Stimulated activated CD4-positive, alpha-beta T cell treated with anti-CD3 and anti-CD28 coated beads, Interleukin-12 subunit alpha, Interleukin-12 subunit beta, amount 100 ng/mL, for 48 hours (primary cell): ENCODE measurements around the gene PRPF31.
A peak's percentile ranks its signal among the peaks of the same experiment; 100 is the strongest.
"Not testable (repeated sequence)": the region's sequence is repeated elsewhere in the genome, so short reads cannot be mapped to it uniquely, and the experiment has no call there.

Experiments
- DNase-seq, 3 donors: peaks; one replicate each; pipeline ENCODE4 v3.0.0-alpha.2; 2020; ENCODE audit warnings: low read depth in 2 of 3, low spot score in 1 of 3

PRPF31 gene

DNA sequence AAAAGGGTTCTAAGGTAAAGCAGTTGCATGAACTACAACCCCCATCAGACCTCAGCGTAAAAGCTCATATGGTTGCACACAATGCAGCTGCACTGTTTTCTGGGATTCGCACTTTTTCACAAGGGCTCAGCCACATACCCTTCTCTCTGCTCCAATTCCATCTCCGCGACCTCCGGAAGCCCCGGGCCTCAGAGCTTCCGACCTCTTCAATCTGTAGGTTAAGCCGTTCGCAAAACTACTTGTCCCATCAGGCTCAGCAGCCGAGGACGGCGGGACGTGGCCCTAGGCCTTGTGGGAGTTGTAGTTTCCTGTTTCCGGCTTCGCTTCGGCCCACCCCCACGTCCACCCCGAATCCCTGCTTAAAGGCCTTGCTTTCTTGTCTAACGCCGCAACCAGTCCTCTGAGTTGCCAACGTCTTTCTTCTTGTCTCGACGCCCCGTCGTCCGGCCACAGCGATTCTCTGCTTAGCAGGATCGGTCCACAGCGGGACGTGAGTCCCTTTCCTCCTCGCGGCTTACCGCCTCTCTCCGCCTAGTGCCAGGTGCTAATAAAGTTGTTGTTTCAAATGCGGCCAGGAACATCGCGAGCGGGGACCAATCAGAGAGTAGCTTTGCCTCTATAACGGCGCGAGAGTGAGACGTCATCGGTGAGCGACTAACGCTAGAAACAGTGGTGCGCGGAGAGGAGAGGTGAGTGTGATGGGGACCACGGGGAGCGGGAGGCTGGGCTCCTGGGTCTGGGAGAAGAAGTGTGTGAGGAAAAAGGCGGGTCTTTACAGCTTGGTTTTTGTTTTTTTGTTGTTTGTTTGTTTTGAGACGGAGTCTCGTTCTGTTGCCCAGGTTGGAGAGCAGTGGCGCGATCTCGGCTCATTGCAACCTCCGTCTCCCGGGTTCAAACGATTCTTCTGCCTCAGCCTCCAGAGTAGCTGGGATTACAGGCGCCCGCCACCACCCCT is at the start of gene PRPF31, which contains the start of gene TFPT:
TSS of gene PRPF31 (plus strand) at position 646 of the 955 bp plus-strand sequence. CDS start 2,525 bp downstream, outside the sequence.
TSS of gene TFPT (minus strand) at position 549 of the 955 bp plus-strand sequence. CDS start at position 161, 388 bp downstream.
- DNase-seq: peak; percentile 93 to 96 (median 95)

GRCh38 chr19:54069470-54069869 is 46.1 kb upstream of the PRPF31 start:
- no peak for DNase-seq

DNA sequence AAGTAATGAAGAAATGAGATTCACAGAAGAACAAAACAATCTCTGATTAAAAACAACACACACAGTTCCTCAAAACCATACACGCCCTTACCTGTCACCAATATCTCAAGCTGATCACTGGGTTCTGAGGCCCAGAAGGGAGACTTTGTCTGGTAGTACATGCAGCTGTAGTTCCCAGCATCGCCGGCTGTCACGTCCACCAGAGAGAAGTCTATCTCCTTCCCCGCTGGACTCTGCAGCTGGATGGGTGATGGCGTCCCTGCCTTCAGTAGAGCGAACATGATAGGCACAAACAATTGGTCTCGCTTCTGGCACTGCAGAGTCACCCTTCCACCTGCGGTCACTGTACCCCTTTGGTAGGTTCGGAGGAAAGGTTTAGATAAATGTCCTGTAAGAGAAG is 41.7 kb upstream of the PRPF31 start:
- no peak for DNase-seq

DNA sequence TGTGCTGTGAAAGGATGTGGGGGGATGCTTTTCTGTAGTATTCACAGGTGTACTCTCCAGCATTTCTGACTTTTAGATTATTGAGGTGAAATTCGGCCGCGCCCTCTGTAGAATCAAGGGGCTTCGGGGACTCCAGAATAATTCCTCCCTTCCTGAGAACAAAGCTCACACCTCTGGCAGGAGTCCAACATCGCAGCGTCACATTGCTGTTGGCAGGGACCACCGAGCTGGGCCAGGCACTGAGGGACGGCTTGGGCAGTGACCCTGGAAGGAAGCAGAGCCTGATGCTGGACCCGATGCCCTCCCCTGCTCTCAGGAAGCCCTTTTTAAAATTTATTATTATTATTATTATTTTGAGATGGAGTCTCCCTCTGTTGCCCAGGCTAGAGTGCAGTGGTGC is 40.7 kb upstream of the PRPF31 start:
- no peak for DNase-seq

GRCh38 chr19:54077334-54077733 is 38.2 kb upstream of the PRPF31 start:
- DNase-seq: no peak

DNA sequence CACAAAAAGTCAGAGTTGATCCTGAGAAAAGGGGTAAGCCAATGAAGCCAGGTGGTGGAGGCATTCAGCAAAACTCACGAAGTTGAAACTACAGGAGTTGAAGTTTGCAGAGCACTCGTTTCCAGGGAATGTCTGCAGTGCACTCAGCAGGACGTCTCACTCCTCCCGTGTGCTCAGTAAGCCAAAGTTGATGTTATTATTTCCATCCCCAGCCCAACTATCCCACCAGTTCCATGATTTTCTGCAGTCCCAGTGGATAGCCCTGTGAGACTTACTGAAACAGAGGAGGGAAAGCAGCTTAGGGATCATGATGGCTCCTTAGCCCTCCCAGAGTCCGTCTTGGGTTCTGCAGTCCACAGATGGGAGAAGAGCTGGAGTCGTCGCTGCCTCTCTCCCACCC is 34.5 kb upstream of the PRPF31 start, which contains the start of gene TARM1:
TSS of gene TARM1 (minus strand) at position 334 of the 400 bp plus-strand sequence. CDS start at position 309, 25 bp downstream.
- no peak for DNase-seq

DNA sequence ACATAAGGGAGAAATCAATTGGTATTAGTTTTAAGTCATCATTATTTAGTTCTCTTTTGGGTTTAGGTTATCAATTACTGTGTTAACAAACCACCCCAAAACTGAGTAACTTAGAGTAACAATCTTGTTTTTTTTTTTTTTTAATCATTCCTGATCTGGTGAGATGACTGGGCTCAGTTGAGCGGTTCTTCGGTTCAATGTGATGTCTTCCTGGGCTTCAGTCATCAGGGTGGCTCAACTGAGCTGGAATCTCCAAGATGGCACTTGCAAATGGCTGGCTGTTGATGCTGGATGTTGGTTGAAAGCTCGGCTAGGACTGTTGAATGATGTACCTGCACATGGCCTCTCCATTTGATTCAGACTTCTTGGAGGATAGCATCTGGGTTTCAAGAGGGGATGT is 31.1 kb upstream of the PRPF31 start:
- DNase-seq: no peak

- DNase-seq: no peak
These were observed 21.0 kb upstream of the PRPF31 start for GRCh38 chr19:54094426-54095000.

GRCh38 chr19:54095136-54095858 is 20.3 kb upstream of the PRPF31 start:
- DNase-seq: no peak

DNA sequence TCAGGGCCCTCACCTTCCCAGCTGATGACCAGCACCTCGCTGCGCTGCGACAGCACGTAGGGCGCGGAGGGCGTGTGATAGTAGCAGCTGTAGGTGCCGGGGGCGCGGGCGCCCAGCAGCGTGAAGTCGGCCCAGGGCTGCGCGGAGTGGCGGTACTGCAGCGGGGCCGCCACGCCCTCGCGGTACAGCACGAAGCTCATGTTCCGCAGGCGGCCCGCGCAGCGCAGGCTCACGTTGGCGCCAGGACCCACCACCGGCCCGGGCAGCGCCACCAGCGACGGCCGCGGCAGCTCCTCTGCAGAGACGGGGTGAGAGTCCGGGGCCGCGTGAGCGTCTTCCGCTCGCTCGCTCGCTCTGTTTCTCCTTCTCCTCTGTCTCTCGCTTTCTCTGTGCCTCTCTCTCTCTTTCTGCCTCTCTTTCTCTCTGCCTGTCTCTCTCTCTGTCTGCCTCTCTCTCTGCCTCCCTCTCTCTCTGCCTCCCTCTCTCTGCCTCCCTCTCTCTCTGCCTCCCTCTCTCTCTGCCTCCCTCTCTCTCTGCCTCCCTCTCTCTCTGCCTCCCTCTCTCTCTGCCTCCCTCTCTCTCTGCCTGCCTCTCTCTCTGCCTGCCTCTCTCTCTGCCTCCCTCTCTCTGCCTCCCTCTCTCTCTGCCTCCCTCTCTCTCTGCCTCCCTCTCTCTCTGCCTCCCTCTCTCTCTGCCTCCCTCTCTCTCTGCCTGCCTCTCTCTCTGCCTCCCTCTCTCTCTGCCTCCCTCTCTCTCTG is 19.5 kb upstream of the PRPF31 start:
- peak in 1 of 3 donors; percentile 31 for DNase-seq

- DNase-seq: no peak
These were observed 18.9 kb upstream of the PRPF31 start for GRCh38 chr19:54096617-54097106.

DNA sequence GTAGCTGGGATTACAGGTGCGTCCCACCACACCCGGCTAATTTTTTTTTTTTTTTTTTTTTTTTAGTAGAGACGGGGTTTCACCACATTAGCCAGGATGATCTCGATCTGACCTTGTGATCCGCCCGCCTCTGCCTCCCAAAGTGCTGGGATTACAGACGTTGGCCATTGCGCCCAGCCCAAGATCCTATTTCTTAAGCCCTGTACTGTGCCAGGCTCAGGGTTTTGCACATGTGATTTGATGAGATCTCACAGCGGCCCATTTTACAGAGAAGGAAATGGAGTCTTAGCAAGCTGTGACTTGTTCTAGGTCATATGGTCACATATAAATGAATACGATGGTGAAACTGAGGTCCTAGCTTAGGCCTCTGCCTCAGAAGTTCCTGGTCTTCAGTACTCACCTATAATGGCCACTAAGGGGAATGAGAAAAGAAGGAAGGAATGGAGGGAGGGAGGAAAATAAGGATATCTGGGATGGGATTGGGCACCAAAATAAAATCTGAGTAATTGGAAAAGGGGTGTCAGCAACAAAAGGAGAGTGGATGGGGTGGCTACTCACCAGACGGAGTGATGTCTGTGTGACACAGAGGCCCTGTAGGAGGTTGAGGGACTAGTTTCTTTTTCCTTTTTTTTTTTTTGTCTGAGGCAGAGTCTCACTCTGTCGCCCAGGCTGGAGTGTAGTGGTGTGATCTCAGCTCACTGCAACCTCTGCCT is 16.2 kb upstream of the PRPF31 start:
- no peak for DNase-seq

DNA sequence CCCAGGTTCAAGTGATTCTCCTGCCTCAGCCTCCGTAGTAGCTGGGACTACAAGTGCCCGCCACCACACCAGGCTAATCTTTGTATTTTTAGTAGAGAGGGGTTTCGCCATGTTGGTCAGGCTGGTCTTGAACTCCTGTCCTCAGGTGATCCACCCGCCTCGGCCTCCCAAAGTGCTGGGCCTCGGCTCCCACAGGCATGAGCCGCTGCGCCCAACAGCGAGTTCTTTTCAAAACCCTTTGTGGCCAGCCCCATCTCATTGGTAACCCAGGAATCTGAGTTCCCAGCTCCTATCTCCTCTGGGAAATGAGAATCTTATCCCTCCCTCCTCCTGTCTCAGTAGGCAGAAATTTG is 15.7 kb upstream of the PRPF31 start:
- DNase-seq: not testable (repeated sequence)

- no peak for DNase-seq
These were observed 15.0 kb upstream of the PRPF31 start, which contains the start of gene OSCAR for GRCh38 chr19:54100561-54100960. TSS of gene OSCAR (minus strand) at chr19:54100803. CDS start at chr19:54100792, 11 bp downstream.

GRCh38 chr19:54102421-54103169 is 13.0 kb upstream of the PRPF31 start, which contains the start of gene NDUFA3:
TSS of gene NDUFA3 (plus strand) at chr19:54102855. CDS start at chr19:54102879, 24 bp downstream.
- DNase-seq: peak; percentile 88 to 97 (median 96)

DNA sequence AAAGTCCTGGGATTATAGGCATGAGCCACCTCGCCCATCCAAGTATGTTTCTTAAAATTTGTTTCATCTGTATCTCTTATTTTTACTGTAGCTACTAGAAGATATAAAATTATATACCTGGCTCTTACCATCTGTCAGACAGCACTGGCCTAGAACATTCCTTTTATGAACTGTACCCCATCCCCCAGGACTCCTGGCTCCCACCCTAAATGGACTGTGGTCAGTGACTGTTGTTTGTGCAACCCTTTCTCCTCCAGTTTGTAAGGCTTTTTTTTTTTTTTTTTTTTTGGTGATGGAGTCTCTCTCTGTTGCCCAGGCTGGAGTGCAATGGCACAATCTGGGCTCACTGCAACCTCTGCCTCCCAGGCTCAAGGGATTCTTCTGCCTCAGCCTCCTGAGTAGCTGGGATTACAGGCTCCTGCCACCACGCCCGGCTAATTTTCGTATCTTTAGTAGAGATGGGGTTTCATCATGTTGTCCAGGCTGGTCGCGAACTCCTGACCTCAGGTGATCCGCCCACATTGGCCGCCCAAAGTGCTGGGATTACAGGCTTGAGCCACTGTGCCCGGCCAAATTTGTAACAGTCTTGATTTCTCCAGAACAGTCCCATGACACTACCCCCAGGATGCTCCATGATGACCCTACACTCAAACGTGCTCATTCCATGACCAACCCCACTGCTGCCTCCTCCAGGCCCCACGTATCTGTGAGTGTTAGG is 10.4 kb upstream of the PRPF31 start:
- DNase-seq: no peak

GRCh38 chr19:54105796-54106195 is 9.8 kb upstream of the PRPF31 start:
- no peak for DNase-seq

GRCh38 chr19:54106716-54107115 is 8.8 kb upstream of the PRPF31 start:
- no peak for DNase-seq
